Measurements from ENCODE around the gene CNTRL.
A peak's percentile ranks its signal among the peaks of the same experiment; 100 is the strongest.

Gene CNTRL

DNA sequence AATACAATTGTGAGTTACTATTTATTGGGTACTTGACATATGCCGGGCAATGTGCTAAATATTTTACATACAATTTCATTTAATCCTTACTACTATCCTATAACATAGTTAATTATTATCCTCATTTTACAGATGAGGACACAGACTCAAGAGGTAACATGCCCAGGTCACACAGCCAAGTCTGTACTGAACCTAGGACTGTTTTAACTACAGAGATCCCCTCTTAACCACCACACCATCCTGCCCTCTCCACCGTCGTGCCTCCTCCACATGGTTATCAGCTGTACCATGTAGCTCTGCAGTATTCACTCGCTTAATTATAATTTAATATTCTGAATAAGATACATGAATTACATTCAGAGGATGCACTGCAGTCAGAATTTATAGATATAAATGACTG, 121.6 kb downstream of the CNTRL start:
- no peak for TF ChIP-seq CTCF (IDR thresholded peaks at IDR 0.05; ENCODE audit: unreplicated experiment in 3 of 3)
- Mint-ChIP-seq H3K9me3 (no peaks in the 10 kb centered on the region), H3K4me3 (no peak overlapping the region), H3K27me3 (ENCODE audit: low read depth) (no peaks in the 10 kb centered on the region), H3K36me3 (ENCODE audit: low read depth) (no peaks in the 10 kb centered on the region), H3K27ac (peak overlapping the region in 2 of 3 experiments; percentile 1 to 41), H3K4me1 (peaks cover 82% of the 10 kb centered on the region)

DNA sequence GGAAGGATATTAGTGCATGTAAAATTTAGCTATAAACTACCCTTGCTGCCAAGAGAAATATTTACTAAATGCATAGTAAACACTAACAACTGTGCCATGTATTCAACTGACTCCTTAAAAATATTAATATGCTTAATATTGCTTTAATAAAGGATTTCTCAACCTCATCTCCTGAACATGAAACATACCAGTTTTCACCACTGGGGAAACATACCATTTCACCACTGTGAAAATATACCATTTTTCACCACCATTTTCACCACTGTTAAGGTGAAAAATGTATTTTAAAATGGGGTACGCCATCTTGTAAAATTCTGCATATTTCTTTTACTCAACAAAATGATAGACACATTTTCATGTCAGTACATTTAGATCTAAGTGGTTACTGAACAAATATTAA, 122.4 kb downstream of the CNTRL start:
- TF ChIP-seq CTCF (IDR thresholded peaks at IDR 0.05; ENCODE audit: unreplicated experiment in 3 of 3) = no peak
- Mint-ChIP-seq H3K9me3 (no peaks in the 10 kb centered on the region), H3K4me1 (peaks cover 75% of the 10 kb centered on the region), H3K27me3 (ENCODE audit: low read depth) (no peaks in the 10 kb centered on the region), H3K4me3 (peak overlapping the region in 1 of 3 experiments; percentile 3), H3K36me3 (ENCODE audit: low read depth) (no peaks in the 10 kb centered on the region), H3K27ac (no peak overlapping the region)

DNA sequence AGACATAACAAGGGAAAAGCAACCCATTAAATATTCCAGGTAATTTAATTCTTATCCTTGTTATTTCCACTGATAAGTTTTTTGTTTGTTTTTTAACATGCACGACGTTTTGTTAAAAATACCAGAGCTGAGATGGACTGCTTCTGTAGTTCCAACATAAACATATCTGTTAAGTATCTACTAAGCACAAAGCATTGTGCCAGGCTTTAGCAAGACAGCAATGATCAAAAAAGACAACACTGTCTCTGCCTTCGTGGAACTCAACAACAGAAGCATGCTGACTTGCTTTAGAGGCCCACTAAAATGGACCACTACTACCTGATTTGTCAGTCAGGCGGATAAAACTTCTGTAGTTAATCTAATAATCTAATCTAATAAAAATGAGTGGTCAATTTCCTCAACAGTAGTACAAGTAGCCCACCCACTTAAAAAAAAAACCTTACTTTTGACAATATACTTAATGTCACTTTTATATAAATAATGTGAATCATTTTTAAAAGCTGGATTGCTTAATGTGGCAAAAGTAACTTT, 123.8 kb downstream of the CNTRL start:
- H3K36me3 Mint-ChIP-seq (ENCODE audit: low read depth) = no peaks in the 10 kb centered on the region
- H3K4me1 Mint-ChIP-seq = peaks cover 64% of the 10 kb centered on the region
- no peaks in the 10 kb centered on the region for H3K27me3 Mint-ChIP-seq (ENCODE audit: low read depth)
- no peak for TF ChIP-seq CTCF (IDR thresholded peaks at IDR 0.05; ENCODE audit: unreplicated experiment in 3 of 3)
- no peaks in the 10 kb centered on the region for H3K9me3 Mint-ChIP-seq
- H3K4me3 Mint-ChIP-seq = peak overlapping the region; percentile 73 to 97 (median 97)
- peak overlapping the region in 1 of 3 experiments; percentile 54 for H3K27ac Mint-ChIP-seq

GRCh38 chr9:121199921-121200320, 125.2 kb downstream of the CNTRL start:
- Mint-ChIP-seq H3K9me3 (no peaks in the 10 kb centered on the region), H3K4me1 (peaks cover 56% of the 10 kb centered on the region), H3K36me3 (ENCODE audit: low read depth) (no peaks in the 10 kb centered on the region)

DNA sequence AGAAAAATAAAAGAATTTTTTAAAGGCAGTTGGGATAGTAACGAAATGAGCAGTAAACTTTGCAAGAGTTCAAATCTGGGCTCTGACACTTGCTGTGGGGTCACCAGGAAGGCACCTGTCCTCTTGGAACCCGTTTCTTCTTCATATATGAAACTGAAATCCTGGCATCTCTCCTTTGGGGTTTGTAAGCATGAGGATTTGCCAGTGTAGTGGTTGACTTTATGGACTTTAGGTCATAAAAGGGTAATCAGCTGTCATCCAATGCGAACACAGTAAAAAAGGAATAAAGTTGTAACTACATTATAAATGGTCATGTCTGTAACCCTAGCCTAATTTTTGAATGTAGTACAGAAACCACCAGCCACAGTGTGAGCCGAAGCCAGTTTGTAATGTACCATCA, 125.6 kb downstream of the CNTRL start:
- no peaks in the 10 kb centered on the region for H3K27me3 Mint-ChIP-seq (ENCODE audit: low read depth)
- no peaks in the 10 kb centered on the region for H3K9me3 Mint-ChIP-seq
- no peaks in the 10 kb centered on the region for H3K36me3 Mint-ChIP-seq (ENCODE audit: low read depth)
- H3K27ac Mint-ChIP-seq = peak overlapping the region; percentile 84 to 95 (median 93)
- H3K4me3 Mint-ChIP-seq = peak overlapping the region; percentile 89 to 97 (median 97)
- H3K4me1 Mint-ChIP-seq = peaks cover 52% of the 10 kb centered on the region
- TF ChIP-seq CTCF (IDR thresholded peaks at IDR 0.05; ENCODE audit: unreplicated experiment in 3 of 3) = no peak

More at GRCh38 chr9:121199921-121200320, 125.2 kb downstream of the CNTRL start:
- TF ChIP-seq CTCF (IDR thresholded peaks at IDR 0.05; ENCODE audit: unreplicated experiment in 3 of 3) = no peak
- H3K4me3 Mint-ChIP-seq = peak overlapping the region; percentile 89 to 97 (median 97)
- H3K27ac Mint-ChIP-seq = peak overlapping the region; percentile 21 to 95 (median 84)
- H3K27me3 Mint-ChIP-seq (ENCODE audit: low read depth) = no peaks in the 10 kb centered on the region

- no peak for TF ChIP-seq CTCF (IDR thresholded peaks at IDR 0.05; ENCODE audit: unreplicated experiment in 3 of 3)
- Mint-ChIP-seq H3K9me3 (no peaks in the 10 kb centered on the region), H3K27me3 (ENCODE audit: low read depth) (no peaks in the 10 kb centered on the region)
Measured at GRCh38 chr9:121201045-121201737, 126.4 kb downstream of the CNTRL start.

More at GRCh38 chr9:121201045-121201737, 126.4 kb downstream of the CNTRL start:
- Mint-ChIP-seq H3K4me1 (peaks cover 43% of the 10 kb centered on the region), H3K27ac (peak overlapping the region; percentile 84 to 98 (median 98)), H3K36me3 (ENCODE audit: low read depth) (no peaks in the 10 kb centered on the region), H3K4me3 (peak overlapping the region; percentile 93 to 97 (median 97))
